PC-3 (cell line): ENCODE data around the gene NANS.

Experiments used
- EZH2 ChIP-seq: fragments of 300-600 bp; sonication (generic); IDR thresholded peaks from one replicate; pipeline ENCODE4 v1.6.1; 2017; ENCODE audit warnings: antibody characterized with exemption, mild to moderate bottlenecking, low read length; ENCODE audit not compliant: unreplicated experiment
- TF ChIP-seq, protein P1 (sequence below): fragments of 300-600 bp; sonication (generic); conservative IDR thresholded peaks from 2 replicates; pipeline ENCODE4 v1.5.1; 2017; ENCODE audit warnings: antibody characterized with exemption, low read depth, mild to moderate bottlenecking, low read length

DNA sequence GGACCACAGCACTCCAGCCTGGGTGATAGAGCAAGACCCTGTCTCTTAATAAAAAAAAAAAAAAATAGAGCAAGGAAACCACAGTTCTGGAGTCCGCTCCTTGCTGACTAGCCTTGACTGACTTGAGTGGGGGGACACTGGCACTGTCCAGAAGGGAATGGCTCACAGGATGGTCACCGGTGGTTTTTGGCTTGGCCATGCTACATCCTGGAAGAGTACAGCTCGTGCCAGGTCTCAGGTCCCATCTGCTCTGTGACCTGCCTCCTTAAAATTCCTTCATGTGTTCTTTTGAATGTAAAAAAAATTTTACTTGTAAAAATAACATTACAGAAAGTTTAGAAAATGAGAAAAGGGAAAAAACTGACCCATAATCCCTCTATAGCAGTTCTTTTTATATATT, 5.6 kb downstream of the NANS start:
- TF ChIP-seq, protein P1, sequence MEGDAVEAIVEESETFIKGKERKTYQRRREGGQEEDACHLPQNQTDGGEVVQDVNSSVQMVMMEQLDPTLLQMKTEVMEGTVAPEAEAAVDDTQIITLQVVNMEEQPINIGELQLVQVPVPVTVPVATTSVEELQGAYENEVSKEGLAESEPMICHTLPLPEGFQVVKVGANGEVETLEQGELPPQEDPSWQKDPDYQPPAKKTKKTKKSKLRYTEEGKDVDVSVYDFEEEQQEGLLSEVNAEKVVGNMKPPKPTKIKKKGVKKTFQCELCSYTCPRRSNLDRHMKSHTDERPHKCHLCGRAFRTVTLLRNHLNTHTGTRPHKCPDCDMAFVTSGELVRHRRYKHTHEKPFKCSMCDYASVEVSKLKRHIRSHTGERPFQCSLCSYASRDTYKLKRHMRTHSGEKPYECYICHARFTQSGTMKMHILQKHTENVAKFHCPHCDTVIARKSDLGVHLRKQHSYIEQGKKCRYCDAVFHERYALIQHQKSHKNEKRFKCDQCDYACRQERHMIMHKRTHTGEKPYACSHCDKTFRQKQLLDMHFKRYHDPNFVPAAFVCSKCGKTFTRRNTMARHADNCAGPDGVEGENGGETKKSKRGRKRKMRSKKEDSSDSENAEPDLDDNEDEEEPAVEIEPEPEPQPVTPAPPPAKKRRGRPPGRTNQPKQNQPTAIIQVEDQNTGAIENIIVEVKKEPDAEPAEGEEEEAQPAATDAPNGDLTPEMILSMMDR: no peak
- TF ChIP-seq EZH2: no peak
